Middle frontal gyrus (tissue), 1 donor: Measurements from ENCODE around the gene ADIPOR2.

Experiments used
- DNase-seq: peaks from one replicate; pipeline ENCODE4 v3.0.0-alpha.2; 2015; ENCODE audit warnings: low spot score; ENCODE audit errors: extremely low spot score

ADIPOR2 gene

GRCh38 chr12:1827826-1828805, 137.2 kb downstream of the ADIPOR2 start:
- DNase-seq = no peak

- DNase-seq = no peak
Measured at GRCh38 chr12:1828856-1829255, 138.0 kb downstream of the ADIPOR2 start.

GRCh38 chr12:1829306-1829900, 138.5 kb downstream of the ADIPOR2 start:
- no peak for DNase-seq

- no peak for DNase-seq
Measured at GRCh38 chr12:1830401-1830845, 139.6 kb downstream of the ADIPOR2 start.

GRCh38 chr12:1830981-1831963, 140.4 kb downstream of the ADIPOR2 start:
- no peak for DNase-seq

- DNase-seq = no peak
Measured at GRCh38 chr12:1832801-1833595, 142.1 kb downstream of the ADIPOR2 start.

- no peak for DNase-seq
Measured at GRCh38 chr12:1833596-1834028, 142.7 kb downstream of the ADIPOR2 start.

GRCh38 chr12:1834186-1834925, 143.5 kb downstream of the ADIPOR2 start:
- DNase-seq = no peak

- DNase-seq = no peak
Measured at GRCh38 chr12:1835211-1836131, 144.6 kb downstream of the ADIPOR2 start.

GRCh38 chr12:1836241-1836803, 145.5 kb downstream of the ADIPOR2 start:
- no peak for DNase-seq

- DNase-seq = no peak
Measured at GRCh38 chr12:1836854-1837421, 146.1 kb downstream of the ADIPOR2 start.

- DNase-seq = no peak
Measured at GRCh38 chr12:1837541-1838204, 146.8 kb downstream of the ADIPOR2 start.
